GM21529 (cell line): Measurements from ENCODE around the gene TTC17.
"Not testable (repeated sequence)": the region's sequence is repeated elsewhere in the genome, so short reads cannot be mapped to it uniquely, and the experiment has no call there.

Experiments
- ATAC-seq: cut with Tn5 transposase; IDR thresholded peaks from one replicate; pipeline ENCODE4 v1.9.1; 2021; ENCODE audit not compliant: unreplicated experiment

TTC17 gene

GRCh38 chr11:43458486-43458885 is 99.8 kb downstream of the TTC17 start:
- ATAC-seq, result no peak

- ATAC-seq, result no peak
These were observed 100.5 kb downstream of the TTC17 start for GRCh38 chr11:43459246-43459645.

- no peak for ATAC-seq
These were observed 103.6 kb downstream of the TTC17 start for GRCh38 chr11:43462359-43462758.

- no peak for ATAC-seq
These were observed 109.2 kb downstream of the TTC17 start for GRCh38 chr11:43467958-43468357.

- ATAC-seq, result not testable (repeated sequence)
These were observed 118.8 kb downstream of the TTC17 start for GRCh38 chr11:43477491-43477890.

GRCh38 chr11:43486141-43486540 is 127.4 kb downstream of the TTC17 start:
- ATAC-seq, result no peak

GRCh38 chr11:43489869-43490465 is 131.2 kb downstream of the TTC17 start:
- no peak for ATAC-seq

- no peak for ATAC-seq
These were observed 134.0 kb downstream of the TTC17 start for GRCh38 chr11:43492701-43493100.

- no peak for ATAC-seq
These were observed 134.7 kb downstream of the TTC17 start for GRCh38 chr11:43493431-43493830.

GRCh38 chr11:43497144-43497543 is 138.4 kb downstream of the TTC17 start:
- no peak for ATAC-seq

- no peak for ATAC-seq
These were observed 139.8 kb downstream of the TTC17 start for GRCh38 chr11:43498561-43498960.

GRCh38 chr11:43503417-43503816 is 144.7 kb downstream of the TTC17 start:
- no peak for ATAC-seq

- ATAC-seq, result no peak
These were observed 145.7 kb downstream of the TTC17 start for GRCh38 chr11:43504316-43504950.

GRCh38 chr11:43505171-43505570 is 146.5 kb downstream of the TTC17 start:
- no peak for ATAC-seq

- ATAC-seq, result no peak
These were observed 148.5 kb downstream of the TTC17 start for GRCh38 chr11:43507171-43507570.

- no peak for ATAC-seq
These were observed 149.8 kb downstream of the TTC17 start for GRCh38 chr11:43508511-43508918.

- ATAC-seq, result no peak
These were observed 153.2 kb downstream of the TTC17 start for GRCh38 chr11:43511959-43512358.

GRCh38 chr11:43515090-43515489 is 156.4 kb downstream of the TTC17 start:
- ATAC-seq, result no peak

- no peak for ATAC-seq
These were observed 157.7 kb downstream of the TTC17 start for GRCh38 chr11:43516316-43516850.

GRCh38 chr11:43517518-43517917 is 158.8 kb downstream of the TTC17 start:
- ATAC-seq, result no peak

- ATAC-seq, result no peak
These were observed 159.9 kb downstream of the TTC17 start for GRCh38 chr11:43518408-43519160.

- no peak for ATAC-seq
These were observed 162.8 kb downstream of the TTC17 start for GRCh38 chr11:43521471-43521870.
